Panc1 (cell line): ENCODE measurements around the gene CDK4. TPM values are rescaled to one million over a fixed set of nuclear protein-coding genes. Genes with fewer than 3 reads are reported as not detected.
"Not testable (repeated sequence)": the region's sequence is repeated elsewhere in the genome, so short reads cannot be mapped to it uniquely, and the experiment has no call there.

Experiments
- ATAC-seq: fragments of 200-7000 bp; cut with Tn5 transposase; 2 replicates; pipeline ENCODE4 v1.9.1; 2020; ENCODE audit warnings: mild to moderate bottlenecking, moderate library complexity
- BruUV-seq: library from RNA; stranded (reverse); fragments of 400-500 nt; replicated peaks from 2 replicates; lab custom pipeline; 2021; lab: Mats Ljungman, UMichigan
- CTCF ChIA-PET: fragments of 300-600 bp; sonication (Branson Sonifier 250); formaldehyde crosslinking; loops from one replicate; lab custom pipeline; 2022; ENCODE audit warnings: antibody characterized with exemption; lab: Charles Lee
- POLR2A ChIA-PET: fragments of 300-600 bp; sonication (Branson Sonifier 250); formaldehyde crosslinking; loops from one replicate; lab custom pipeline; 2022; ENCODE audit warnings: antibody characterized with exemption; lab: Charles Lee
- DNase-seq: peaks from one replicate; pipeline ENCODE4 v3.0.0-alpha.2; 2010; ENCODE audit warnings: low read depth, low spot score
- H3K27ac ChIP-seq: 2 replicates; pipeline ENCODE4 v1.5.1; 2011; ENCODE audit warnings: mild to moderate bottlenecking, low read length, inconsistent platforms
- H3K27me3 ChIP-seq: fragments of 200-500 bp; sonication (Bioruptor generic); 2 replicates; pipeline ENCODE4 v1.6.0; 2014; ENCODE audit warnings: low read length, inconsistent platforms; ENCODE audit not compliant: control insufficient read depth, insufficient read depth
- H3K36me3 ChIP-seq: fragments of 200-500 bp; sonication (Bioruptor generic); 2 replicates; pipeline ENCODE4 v1.5.1; 2014; ENCODE audit warnings: inconsistent platforms, mild to moderate bottlenecking, low read length, moderate library complexity; ENCODE audit not compliant: control insufficient read depth, insufficient read depth
- H3K4me1 ChIP-seq: 2 replicates; pipeline ENCODE4 v1.5.1; 2011; ENCODE audit warnings: inconsistent platforms, mild to moderate bottlenecking, low read length, moderate library complexity; ENCODE audit not compliant: control insufficient read depth, insufficient read depth
- H3K4me3 ChIP-seq, 2 experiments: 2 replicates each; pipeline ENCODE4 v1.5.1; 2011 to 2012; ENCODE audit warnings: low read depth in 2 of 2, low read length in 2 of 2, mild to moderate bottlenecking in 2 of 2, inconsistent platforms in 1 of 2, moderate library complexity in 1 of 2
- H3K9me3 ChIP-seq: fragments of 200-500 bp; sonication (Bioruptor generic); 2 replicates; pipeline ENCODE4 v1.5.1; 2014; ENCODE audit warnings: low read depth, mild to moderate bottlenecking, inconsistent platforms, low read length, moderate library complexity; ENCODE audit not compliant: control insufficient read depth, insufficient read depth
- CTCF ChIP-seq: fragments of 450-650 bp; IDR thresholded peaks from 2 replicates; pipeline ENCODE4 v1.5.1; 2017; ENCODE audit warnings: mild to moderate bottlenecking
- POLR2AphosphoS5 ChIP-seq: IDR thresholded peaks from 2 replicates; pipeline ENCODE4 v1.6.1; 2012; ENCODE audit warnings: mild to moderate bottlenecking, low read depth, low read length, moderate library complexity
- REST ChIP-seq, 2 experiments: IDR thresholded peaks; 2 replicates each; pipeline ENCODE4 v1.6.1; 2011 to 2012; ENCODE audit warnings: low read depth in 2 of 2, control low read depth in 1 of 2, low read length in 1 of 2, mild to moderate bottlenecking in 1 of 2, moderate library complexity in 1 of 2; ENCODE audit not compliant: insufficient read depth in 1 of 2
- SIN3A ChIP-seq: IDR thresholded peaks from 2 replicates; pipeline ENCODE4 v1.6.1; 2012; ENCODE audit warnings: low read depth, mild to moderate bottlenecking, low read length, moderate library complexity, borderline replicate concordance; ENCODE audit not compliant: insufficient read depth
- TCF7L2 ChIP-seq: IDR thresholded peaks from 2 replicates; pipeline ENCODE4 v1.6.1; 2011; ENCODE audit warnings: mild to moderate bottlenecking, low read depth, low read length, inconsistent platforms
- in situ Hi-C: cut with HindIII; loops from 2 replicates; pipeline ENCODE4 v1.10.0; 2016; ENCODE audit warnings: low sequenced_read_pairs, low pct_unique_long_range_greater_than_20kb
- intact Hi-C: fragments of 100-400 bp; cut with micrococcal nuclease; formaldehyde crosslinking; loops from one replicate; pipeline ENCODE4 v1.10.0; 2022; ENCODE audit not compliant: unreplicated experiment
- total RNA-seq: library from RNA; stranded (reverse); gene quantifications from one replicate; pipeline ENCODE4 v1.2.1, GENCODE V29; 2021; ENCODE audit not compliant: unreplicated experiment

Gene CDK4
- total RNA-seq, 1 experiment from 2014 or later, result 201 TPM

- in situ Hi-C loops, result no loop called here
- TF ChIP-seq TCF7L2 (no peak), SIN3A (no peak), POLR2AphosphoS5 (no peak), REST (IDR thresholded peaks at IDR 0.05; ENCODE audit: insufficient read depth in 1 of 2, low read depth in 2 of 2, low read length in 1 of 2) (no peak), CTCF (no peak)
- H3K4me1 ChIP-seq, result peaks cover 4% of the 10 kb centered on the region; the same call in 1 of the 2 replicates
- H3K9me3 ChIP-seq, result no peaks in the 10 kb centered on the region
- H3K36me3 ChIP-seq, result peaks cover 2% of the 10 kb centered on the region; the same call in 1 of the 2 replicates
- no peak for ATAC-seq
- H3K4me3 ChIP-seq, result no peak overlapping the region
- no peaks in the 10 kb centered on the region for H3K27me3 ChIP-seq
- no TSS peak for BruUV-seq
- no peak for DNase-seq
- CTCF ChIA-PET, result interaction anchor here (0.6 to 0.7 kb wide), 4 partner anchors 30 to 670 kb away, joined by 3 to 9 read pairs (median 3); partner anchors contain the start of gene TSPAN31
- POLR2A ChIA-PET, result interaction anchor here (0.6 kb wide), 1 partner anchor 31 kb away, joined by 3 read pairs; no protein-coding TSS in a partner anchor
- intact Hi-C loops, result no loop called here
- no peak overlapping the region for H3K27ac ChIP-seq
Measured at GRCh38 chr12:57775044-57775443, 22.9 kb upstream of the CDK4 start.

GRCh38 chr12:57774634-57775033 lies 22.5 kb upstream of the CDK4 start:
- H3K36me3 ChIP-seq, BruUV-seq, DNase-seq, intact Hi-C loops, H3K9me3 ChIP-seq, H3K27ac ChIP-seq, H3K4me3 ChIP-seq, H3K4me1 ChIP-seq, H3K27me3 ChIP-seq, ATAC-seq, in situ Hi-C loops: not testable (repeated sequence)
- CTCF ChIA-PET, result interaction anchor here (0.6 to 0.7 kb wide), 3 partner anchors 122 to 670 kb away, joined by 3 read pairs; no protein-coding TSS in a partner anchor
- POLR2A ChIA-PET, result interaction anchor here (0.6 kb wide), 1 partner anchor 31 kb away, joined by 3 read pairs; no protein-coding TSS in a partner anchor
